ENCODE measurements around the gene DNASE1L3.

- TF ChIP-seq REST (IDR thresholded peaks at IDR 0.05; ENCODE audit: insufficient read depth in 1 of 2, low read depth in 2 of 2, low read length in 2 of 2), result no peak
- TF ChIP-seq SIN3A (IDR thresholded peaks at IDR 0.05; ENCODE audit: borderline replicate concordance, insufficient read depth, low read length), result no peak
- TF ChIP-seq POLR2AphosphoS5 (IDR thresholded peaks at IDR 0.05; ENCODE audit: low read depth, low read length), result no peak
- no peak for TF ChIP-seq TAF1 (IDR thresholded peaks at IDR 0.05; ENCODE audit: borderline replicate concordance, insufficient read depth, low read length)
Observed at GRCh38 chr3:58204720-58205119, 6.1 kb downstream of the DNASE1L3 start.
